ENCODE results near the gene STXBP6.

- TF ChIP-seq CTCF (optimal IDR thresholded peaks at IDR 0.05 in 1 of 3, IDR thresholded peaks at IDR 0.05 in 1 of 3, conservative IDR thresholded peaks at IDR 0.05 in 1 of 3; ENCODE audit: extremely low read depth in 1 of 3, insufficient read depth in 2 of 3, low read length in 3 of 3) (no peak), EZH2 (IDR thresholded peaks at IDR 0.05; ENCODE audit: low read length) (no peak)
These were observed 84.4 kb downstream of the STXBP6 start for GRCh38 chr14:24965578-24965933.
